HUDEP-2 (cell line): ENCODE results near the gene ADAMTSL3.

ENCODE experiments used
- DNase-seq, 76 experiments: peaks; one replicate each; lab custom pipeline; 2025; ENCODE audit not compliant: unreplicated experiment in 76 of 76; lab: John Stamatoyannopoulos, UW

Gene ADAMTSL3

DNA sequence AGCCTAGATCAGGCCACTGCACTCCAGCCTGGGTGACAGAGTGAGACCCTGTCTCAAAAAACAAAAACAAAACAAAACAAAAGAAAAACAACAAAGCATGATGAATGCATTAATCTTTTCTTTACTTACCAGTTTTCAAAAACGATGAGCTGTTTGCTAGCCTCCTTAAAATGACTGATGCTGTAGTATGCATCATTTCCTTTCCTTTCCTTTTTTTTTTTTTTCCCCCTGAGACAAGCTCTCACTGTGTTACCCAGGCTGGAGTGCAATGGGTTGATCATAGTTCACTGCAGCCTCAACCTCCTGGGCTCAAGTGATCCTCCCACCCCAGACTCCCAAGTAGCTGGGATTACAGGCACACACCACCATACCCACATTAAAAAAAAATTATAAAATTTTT lies 202.0 kb downstream of the ADAMTSL3 start:
- no peak for DNase-seq

DNA sequence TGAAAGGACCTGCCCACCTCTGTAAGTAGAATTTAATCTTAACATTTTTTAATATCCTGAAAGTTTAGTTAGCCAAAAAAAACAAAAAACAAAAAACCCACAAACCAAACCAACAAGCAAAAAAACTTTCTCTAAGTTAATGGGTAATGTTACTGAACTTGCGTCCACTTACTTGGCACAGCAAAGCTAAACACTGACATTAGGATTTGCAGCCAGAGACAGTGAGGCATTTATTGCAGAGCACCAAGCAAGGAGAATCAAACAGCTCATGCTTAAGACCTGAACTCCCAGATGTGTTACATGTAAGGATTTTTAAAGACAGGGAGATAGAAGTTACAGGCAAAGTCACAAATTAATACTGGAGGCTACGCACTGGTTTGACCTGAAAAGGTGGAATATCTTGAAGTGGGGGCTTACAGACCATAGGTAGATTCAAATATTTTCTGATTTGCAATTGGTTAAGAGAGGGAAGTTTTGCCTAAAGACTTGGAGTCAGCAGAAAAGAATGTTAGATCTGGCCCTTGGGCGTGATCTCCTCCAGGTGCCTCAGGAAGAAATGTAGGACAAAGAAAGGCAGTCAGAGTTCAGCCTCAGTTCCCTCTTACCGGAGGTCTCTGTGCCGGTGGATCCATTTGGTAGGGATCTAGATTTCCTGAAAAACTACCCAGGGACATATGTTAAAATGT lies 205.0 kb downstream of the ADAMTSL3 start:
- no peak for DNase-seq

DNA sequence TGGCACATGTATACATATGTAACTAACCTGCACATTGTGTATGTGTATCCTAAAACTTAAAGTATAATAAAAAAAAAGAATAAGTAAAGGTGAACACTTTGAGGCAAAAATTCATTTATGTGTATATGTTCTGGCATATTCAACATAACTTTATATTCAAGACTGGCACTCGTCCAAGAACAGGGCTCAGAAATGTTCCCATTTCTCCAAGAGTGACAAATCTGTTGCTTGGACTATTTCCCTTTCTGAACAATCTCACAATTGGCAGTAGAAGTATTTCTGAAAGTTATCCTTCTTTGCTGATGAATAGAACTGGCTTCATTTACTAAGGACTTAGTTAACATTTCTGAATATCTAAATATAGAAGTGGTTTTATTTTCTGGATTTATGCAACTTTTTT lies 212.8 kb downstream of the ADAMTSL3 start:
- DNase-seq: no peak

DNA sequence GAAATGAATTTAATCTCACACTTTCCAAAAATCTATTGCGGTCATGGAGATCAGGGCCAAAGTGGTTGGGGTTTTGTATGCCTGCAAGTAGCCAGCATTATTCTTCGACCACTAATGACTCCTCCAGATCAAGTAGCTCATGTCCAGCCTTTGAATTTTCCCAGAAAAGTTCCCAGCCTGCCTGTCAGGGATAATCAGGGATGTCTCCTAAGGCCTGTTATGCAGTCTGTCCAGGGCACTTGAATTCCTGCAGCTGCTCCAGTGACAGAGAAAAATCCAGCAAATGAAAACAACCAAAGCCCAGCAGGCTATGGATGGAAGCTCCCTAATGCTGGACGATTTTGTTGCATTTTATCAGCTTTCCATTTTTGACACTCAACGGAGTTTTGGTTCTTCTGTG lies 215.4 kb downstream of the ADAMTSL3 start:
- no peak for DNase-seq

DNA sequence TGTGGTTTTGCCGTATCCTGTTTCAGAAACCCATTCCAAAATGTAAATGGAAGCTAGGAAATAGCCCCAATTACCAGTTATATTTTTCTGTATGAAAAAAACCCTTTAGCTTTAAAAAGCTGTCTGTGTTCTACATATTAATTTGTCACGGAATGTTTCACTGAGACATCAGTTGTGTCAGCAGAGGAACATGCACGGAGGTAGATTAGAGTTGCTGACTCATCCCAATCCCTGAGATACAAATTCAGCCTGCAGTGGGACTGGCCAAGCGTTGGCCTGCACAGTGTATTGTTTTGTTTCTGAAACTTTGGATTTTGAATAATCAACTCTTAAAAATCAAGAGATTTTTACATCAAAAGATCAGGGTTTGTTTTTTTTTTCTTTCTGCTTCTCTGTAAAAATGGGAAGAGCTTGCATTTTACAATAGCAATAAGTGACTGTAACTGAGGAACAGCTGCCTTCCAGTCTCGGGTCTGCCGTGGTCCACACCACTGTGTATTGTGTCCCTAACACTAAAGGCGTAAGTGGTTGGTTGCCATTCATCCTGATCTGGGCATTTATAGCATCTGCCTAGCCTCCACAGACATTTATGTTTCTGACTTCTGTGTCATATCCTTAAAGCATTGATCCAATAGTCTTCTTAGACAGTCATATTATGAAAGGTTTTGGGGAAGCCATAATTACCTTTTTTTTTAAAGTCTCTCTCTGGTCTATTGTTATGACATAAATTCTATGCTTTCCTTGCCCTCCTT lies 218.1 kb downstream of the ADAMTSL3 start:
- no peak for DNase-seq

DNA sequence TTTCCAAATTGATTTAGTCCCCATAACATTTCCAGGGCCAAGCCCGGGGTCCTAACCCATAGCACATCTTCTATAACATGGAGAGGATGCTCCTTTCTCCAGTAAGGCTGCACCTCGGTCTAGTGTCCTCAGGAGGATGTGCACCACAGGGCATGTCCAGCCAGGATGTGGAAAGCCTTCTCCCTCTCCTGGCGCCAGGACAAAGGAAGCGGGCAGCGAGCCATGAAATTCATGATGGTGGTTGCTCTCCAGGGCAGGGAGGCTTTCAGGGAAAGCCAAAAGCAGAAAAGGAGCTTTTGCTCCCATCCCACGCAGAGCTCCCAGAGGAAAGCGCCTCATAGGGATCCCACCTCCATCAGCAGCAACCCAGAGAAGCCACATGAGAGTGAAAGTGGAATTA lies 220.0 kb downstream of the ADAMTSL3 start:
- no peak for DNase-seq

DNA sequence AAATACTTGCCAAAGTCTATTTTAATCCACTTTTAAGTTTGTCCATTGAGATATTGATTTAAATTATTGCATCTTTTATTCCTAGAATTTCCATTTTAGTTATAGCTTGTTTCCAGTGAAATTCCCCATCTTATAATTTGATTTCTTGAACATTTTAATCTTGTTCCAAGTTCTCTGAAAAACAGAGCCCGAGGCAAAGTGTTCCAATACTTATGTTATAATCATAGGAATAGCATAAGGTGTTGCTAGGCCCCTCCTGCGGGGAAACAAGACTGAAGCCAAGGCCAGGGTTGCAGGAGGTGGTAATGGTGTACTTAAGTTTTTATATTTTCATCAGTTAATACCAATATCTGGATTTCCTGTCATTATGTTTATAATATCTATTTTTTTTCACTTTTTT lies 226.6 kb downstream of the ADAMTSL3 start:
- no peak for DNase-seq

DNA sequence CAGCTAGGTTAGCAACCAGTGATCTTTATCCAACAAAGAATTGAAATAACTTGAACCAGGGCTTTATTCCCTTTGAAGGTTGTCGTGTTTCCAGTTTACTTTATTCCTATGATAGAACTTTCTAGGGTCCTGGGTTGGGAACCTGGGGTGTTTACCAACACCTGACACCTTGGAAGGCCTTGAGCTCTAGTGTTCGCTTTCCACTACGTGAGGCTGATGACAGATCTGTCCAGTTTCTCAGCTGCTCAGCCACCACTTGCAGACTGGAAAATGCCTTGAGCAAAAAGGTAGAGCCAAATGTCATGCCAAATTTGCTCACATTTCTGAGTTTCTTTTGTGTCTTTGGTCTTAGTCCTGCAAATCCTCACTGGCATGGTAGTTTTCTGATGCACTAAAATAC lies 227.2 kb downstream of the ADAMTSL3 start:
- no peak for DNase-seq

DNA sequence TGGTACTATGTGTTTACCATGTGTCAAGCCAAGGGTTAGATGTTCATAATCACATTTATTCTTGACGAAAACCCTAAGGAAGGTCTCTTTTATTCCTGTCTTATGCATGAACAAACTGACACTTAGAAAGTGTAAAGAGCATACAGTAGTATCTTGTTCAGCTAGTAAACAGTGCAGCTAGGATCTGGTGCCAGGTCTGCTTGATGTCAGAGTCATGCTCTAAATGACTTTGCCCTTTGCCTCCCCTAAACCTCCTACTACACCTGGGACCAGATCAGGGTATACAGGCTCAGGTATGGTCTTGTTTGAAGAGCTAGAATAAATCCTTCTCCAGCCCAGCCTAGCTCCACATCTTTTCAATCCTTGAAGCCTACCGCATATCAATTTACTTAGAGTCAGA lies 232.4 kb downstream of the ADAMTSL3 start:
- DNase-seq: no peak

DNA sequence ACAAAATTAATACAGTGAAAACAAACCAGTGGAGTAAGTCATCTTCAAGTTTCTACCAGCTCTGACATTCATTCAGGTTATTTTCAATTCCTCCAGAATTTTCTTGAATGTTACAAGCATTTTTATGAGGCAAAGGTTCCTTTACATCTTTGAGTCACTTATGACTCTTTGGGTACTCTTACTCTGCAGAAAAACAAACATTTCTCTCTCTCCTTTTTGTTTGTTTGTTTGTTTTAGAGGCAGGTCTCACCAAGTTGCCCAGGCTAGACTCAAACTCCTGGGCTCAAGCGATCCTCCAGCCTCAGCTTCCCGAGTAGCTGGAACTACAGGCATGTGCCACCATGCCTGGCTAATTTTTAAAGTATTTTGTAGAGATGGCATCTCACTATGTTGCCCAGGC lies 233.5 kb downstream of the ADAMTSL3 start:
- DNase-seq: no peak

DNA sequence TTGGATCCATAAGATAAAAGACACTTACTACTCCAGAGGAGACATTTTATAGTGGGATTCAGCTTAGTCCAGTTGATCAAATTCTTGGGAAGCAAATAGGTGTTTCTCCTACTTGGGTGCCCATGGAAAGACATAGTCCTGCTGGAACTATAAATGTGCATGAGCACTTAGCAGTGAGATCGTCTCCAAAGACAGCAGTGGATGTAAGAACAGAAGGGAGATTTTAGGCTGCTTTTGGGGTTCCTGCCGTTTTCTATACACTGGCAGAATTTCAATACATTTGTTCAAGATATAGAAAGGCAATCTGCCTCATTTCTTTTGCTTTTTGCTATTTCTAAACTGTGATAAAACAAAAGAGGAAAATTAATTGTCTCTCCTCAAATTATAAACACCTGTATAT lies 234.0 kb downstream of the ADAMTSL3 start:
- no peak for DNase-seq

DNA sequence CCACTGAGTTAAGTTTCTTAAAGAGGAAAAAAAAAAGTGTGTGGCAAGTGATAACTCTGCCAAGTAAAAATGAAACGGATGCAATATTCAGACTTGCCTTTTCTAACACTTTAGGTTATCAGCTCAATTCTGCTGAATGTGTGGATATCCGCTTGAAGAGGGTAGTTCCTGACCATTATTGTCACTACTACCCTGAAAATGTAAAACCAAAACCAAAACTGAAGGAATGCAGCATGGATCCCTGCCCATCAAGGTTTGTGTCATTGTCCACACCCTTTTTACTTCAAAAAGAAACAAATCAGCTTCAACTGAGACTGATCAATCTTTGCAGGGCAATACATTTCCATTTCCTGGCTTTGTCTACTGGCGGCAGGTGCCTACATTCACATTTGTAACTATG lies 236.1 kb downstream of the ADAMTSL3 start:
- DNase-seq: no peak

DNA sequence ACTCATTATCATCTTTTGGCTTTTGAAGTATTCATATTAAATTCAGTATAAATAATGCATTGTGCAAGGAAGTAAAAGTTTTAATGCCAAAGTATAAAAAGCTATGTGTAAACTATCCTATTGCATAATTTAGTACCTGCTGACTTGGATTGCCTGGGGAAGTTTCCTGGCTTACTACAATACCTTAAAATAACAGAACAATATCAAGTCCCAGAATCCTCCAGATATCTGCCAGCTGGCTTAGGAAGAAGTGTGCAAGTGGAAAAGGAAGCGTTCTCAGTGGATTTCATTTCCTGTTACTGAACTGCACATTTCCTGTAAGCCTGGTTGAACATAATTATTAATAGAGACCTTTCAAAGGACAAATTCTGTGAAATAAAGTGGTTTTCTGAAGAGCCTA lies 236.7 kb downstream of the ADAMTSL3 start:
- no peak for DNase-seq

DNA sequence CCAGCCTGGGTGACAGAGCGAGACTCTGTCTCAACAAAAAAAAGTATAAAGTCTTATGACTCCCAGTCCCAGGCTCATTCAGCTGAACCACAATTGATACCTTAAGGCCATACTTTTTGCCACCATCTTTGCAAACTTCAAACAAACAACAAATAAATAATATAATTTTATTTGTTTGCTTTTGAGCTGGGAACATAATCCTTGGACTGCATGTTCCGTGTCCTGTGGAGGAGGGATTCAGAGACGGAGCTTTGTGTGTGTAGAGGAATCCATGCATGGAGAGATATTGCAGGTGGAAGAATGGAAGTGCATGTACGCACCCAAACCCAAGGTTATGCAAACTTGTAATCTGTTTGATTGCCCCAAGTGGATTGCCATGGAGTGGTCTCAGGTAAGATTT lies 238.6 kb downstream of the ADAMTSL3 start:
- no peak for DNase-seq

DNA sequence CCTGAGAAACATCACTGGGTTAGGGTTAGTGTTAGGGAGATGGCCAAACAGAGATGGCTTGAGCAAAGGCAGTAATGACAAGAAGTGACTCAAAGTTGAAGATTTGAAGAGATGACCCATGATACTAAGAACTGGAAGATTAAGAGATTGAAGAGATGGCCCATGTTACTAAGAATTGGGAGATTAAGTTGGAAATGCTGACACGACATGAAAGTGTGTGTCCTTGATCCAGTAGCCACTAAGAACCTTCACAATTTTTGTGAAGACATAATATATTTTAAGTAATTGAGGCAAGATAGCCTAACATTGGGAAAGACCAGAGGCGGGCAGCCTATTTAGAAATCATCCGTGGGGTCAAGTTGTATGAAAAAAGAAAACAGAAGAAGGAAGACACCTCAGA lies 239.4 kb downstream of the ADAMTSL3 start:
- no peak for DNase-seq

DNA sequence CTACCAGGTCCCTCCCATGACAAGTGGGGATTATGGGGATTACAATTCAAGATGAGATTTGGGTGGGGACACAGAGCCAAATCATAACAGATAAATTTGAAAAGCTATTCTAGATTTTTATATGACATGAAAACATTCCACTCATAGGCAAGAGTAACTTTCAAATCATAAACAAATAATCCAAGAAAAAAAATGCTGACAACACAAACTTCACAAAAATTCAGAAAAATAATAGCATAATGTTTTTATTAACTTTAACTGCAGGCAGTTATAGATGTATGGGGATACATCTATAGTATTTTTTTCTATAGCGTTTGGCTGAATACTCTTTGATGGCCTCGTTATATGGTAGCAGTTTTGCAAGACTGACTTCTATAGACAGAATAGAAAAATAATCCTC lies 243.1 kb downstream of the ADAMTSL3 start:
- no peak for DNase-seq

DNA sequence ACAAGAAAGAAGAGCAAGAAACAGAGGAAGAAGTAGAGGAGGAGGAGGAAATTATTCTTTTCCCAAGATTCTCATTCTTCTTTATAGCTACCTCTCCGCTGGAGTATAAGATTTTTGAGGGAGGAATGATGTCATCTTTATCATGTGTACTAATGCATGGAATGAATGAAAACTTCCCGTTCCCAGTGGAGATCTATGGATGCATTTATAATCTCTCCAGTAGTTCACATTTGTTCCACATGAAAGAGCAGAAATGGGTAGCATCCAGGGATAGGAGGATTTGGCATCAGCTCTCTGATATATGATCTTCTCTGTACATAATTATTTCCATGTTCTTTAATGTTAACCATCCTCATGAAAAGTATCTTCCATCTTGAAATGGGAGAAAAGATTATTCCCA lies 244.4 kb downstream of the ADAMTSL3 start:
- DNase-seq: no peak

DNA sequence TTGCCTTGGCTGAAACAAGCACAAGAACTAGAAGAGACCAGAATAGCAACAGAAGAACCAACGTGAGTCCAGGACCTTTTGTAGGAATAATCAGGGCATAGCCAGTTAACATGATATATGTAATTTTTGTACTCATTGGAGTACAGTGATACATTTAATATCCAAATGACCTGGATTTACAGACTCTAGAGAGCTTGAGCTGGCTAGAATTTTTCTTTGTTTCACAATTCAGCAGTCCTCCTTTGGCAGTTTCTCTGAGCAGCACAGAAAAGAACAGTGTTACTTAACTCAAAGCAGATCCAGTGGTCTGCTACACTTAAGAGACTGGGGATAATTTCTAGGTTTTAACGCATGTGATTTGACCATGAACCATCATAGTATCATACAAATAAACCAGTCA lies 245.7 kb downstream of the ADAMTSL3 start:
- no peak for DNase-seq

DNA sequence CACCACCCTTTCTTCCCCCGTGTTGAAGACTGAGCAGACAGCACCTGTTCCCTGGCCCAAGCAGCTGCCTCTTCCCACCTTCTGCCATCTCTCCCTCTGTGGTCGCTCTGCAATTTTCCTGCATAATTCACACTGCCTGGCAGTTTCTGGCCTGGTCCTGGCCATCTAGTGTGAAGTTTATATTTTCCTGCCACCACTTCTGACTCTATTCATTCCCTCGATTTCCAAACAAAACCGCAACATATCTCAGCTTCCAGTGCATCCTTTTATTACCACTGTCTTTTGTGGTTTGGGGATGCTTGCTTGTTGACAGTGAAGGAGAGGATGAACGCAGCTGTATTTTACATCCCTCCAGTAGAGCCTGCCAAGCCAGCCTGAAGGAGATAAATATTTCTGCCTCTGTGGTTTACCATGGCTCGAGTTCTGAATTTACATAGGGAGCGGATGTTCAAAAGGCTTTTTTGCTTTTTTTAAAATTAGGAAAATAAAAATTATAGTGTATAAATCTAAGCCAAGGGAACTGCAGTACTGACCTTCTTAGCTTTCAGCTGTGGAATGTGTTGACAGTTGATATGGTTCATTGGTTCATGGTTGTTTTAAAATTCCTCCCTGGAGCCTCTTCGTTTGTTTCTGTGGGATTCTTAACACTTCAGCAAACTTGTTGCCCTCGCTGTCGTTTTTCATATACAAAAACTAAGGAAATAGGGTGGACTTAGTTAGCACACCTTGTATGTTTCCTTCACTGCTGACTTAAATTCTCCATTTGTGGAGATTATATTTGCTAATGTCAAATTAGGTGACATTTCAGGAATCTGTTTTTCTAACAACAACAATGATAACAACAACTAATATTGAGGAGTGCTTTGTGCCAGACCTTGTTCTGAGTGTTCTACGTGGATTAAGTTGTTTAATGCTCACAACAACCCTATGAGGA lies 250.5 kb downstream of the ADAMTSL3 start:
- DNase-seq: no peak

DNA sequence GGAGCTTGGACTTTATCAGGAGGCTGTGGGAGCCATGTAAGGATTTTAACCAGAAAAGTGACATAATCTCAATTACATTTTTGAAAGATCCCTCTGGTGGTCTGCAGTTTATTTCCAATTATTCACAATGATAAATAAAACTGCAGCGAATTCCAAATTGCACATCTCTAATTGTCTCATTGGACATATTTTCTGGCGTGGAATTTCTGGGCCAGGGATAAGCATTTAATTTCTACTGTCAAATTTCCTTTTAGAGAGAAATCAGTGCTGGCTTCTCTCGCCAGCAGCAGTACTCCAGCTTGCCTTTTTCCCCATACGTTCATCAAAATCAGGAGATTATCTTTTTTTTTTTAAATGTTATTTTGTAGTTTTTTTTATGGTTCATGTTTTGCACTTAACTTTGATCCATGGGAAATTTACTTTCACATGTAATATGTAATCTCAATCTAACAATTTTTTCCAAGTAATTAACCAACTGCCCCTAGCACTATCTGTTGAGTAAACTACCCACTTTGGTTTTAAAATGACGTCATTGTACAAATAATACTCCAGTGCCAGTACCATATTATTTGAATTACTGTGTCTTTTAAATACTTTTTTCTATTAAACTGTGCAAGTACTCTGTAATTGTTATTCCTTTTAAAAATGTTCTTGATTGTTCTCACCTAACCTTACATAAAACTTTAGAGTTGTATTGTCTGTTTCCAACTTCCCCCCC lies 251.8 kb downstream of the ADAMTSL3 start:
- no peak for DNase-seq

DNA sequence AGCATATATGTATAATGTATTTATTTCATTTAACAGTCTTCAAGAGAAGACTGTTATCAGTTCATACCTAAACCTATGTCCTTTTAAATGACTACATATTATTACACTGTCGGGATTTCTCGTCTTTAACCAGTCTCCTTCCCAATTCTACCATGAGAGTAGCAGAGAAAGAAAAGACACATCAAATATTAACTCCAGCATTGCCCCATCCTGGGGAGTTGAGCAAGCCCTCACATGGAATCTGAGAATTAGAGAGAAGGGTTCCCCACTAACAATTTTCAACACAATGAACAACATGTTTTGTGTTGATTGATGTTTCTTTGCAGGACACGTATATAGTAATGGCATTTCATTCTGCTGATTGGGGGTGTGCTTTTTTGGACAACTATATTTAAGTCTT lies 257.4 kb downstream of the ADAMTSL3 start:
- no peak for DNase-seq
